ENCODE measurements around the gene SLC12A6.
A peak's percentile ranks its signal among the peaks of the same experiment; 100 is the strongest.

The SLC12A6 gene

GRCh38 chr15:34359416-34359815 lies 21.8 kb upstream of the SLC12A6 start:
- no peak for TF ChIP-seq CTCF (IDR thresholded peaks at IDR 0.05)

GRCh38 chr15:34358948-34359347 lies 21.4 kb upstream of the SLC12A6 start:
- TF ChIP-seq CTCF (IDR thresholded peaks at IDR 0.05) = no peak

- peak; percentile 41 for TF ChIP-seq CTCF (IDR thresholded peaks at IDR 0.05)
Observed at GRCh38 chr15:34358367-34358766, 20.8 kb upstream of the SLC12A6 start.

GRCh38 chr15:34357653-34358052 lies 20.1 kb upstream of the SLC12A6 start:
- no peak for TF ChIP-seq CTCF (IDR thresholded peaks at IDR 0.05)

- no peak for TF ChIP-seq CTCF (IDR thresholded peaks at IDR 0.05)
Observed at GRCh38 chr15:34355241-34355640, 17.7 kb upstream of the SLC12A6 start.

GRCh38 chr15:34354286-34354685 lies 16.7 kb upstream of the SLC12A6 start:
- TF ChIP-seq CTCF (IDR thresholded peaks at IDR 0.05) = no peak

- TF ChIP-seq CTCF (IDR thresholded peaks at IDR 0.05) = no peak
Observed at GRCh38 chr15:34353627-34354026, 16.0 kb upstream of the SLC12A6 start.

- no peak for TF ChIP-seq CTCF (IDR thresholded peaks at IDR 0.05)
Observed at GRCh38 chr15:34349769-34350168, 12.2 kb upstream of the SLC12A6 start.
